HepG2 (cell line): Measurements from ENCODE around the gene HADH. TPM values are rescaled to one million over a fixed set of nuclear protein-coding genes. Genes with fewer than 3 reads are reported as not detected.
A peak's percentile ranks its signal among the peaks of the same experiment; 100 is the strongest.

Source experiments
- ARNTL ChIP-seq: sonication (generic); formaldehyde crosslinking; IDR thresholded peaks from 2 replicates; pipeline ENCODE4 v1.4.0; 2020; ENCODE audit warnings: mild to moderate bottlenecking, missing genetic modification reagents
- ELF1 ChIP-seq: sonication (generic); formaldehyde crosslinking; IDR thresholded peaks from 2 replicates; pipeline ENCODE4 v1.4.0; 2020; ENCODE audit warnings: missing genetic modification reagents
- FUBP1 ChIP-seq: sonication (generic); formaldehyde crosslinking; IDR thresholded peaks from 2 replicates; pipeline ENCODE4 v1.5.1; 2020; ENCODE audit warnings: missing genetic modification reagents, mild to moderate bottlenecking, borderline replicate concordance
- JUNB ChIP-seq: sonication (generic); formaldehyde crosslinking; IDR thresholded peaks from 2 replicates; pipeline ENCODE4 v1.8.0; 2022; ENCODE audit warnings: missing genetic modification reagents, mild to moderate bottlenecking, borderline replicate concordance
- RELA ChIP-seq: sonication (generic); formaldehyde crosslinking; IDR thresholded peaks from 2 replicates; pipeline ENCODE4 v1.4.0; 2020; ENCODE audit warnings: missing genetic modification reagents
- SP140L ChIP-seq: sonication (generic); formaldehyde crosslinking; IDR thresholded peaks from 2 replicates; pipeline ENCODE4 v1.4.0; 2020; ENCODE audit warnings: missing genetic modification reagents, borderline replicate concordance
- TBX2 ChIP-seq: sonication (generic); formaldehyde crosslinking; IDR thresholded peaks from 2 replicates; pipeline ENCODE4 v1.5.0; 2020; ENCODE audit warnings: missing genetic modification reagents, mild to moderate bottlenecking, borderline replicate concordance
- TCF7 ChIP-seq: sonication (generic); IDR thresholded peaks from 2 replicates; pipeline ENCODE4 v1.6.1; 2016; ENCODE audit warnings: antibody characterized with exemption, low read depth
- ZMYM2 ChIP-seq: sonication (generic); formaldehyde crosslinking; IDR thresholded peaks from 2 replicates; pipeline ENCODE4 v1.8.0; 2022; ENCODE audit warnings: mild to moderate bottlenecking, missing genetic modification reagents
- ZNF503 ChIP-seq: sonication (generic); formaldehyde crosslinking; IDR thresholded peaks from 2 replicates; pipeline ENCODE4 v1.4.0; 2020; ENCODE audit warnings: missing genetic modification reagents
- ZNF589 ChIP-seq: sonication (generic); formaldehyde crosslinking; conservative IDR thresholded peaks from 2 replicates; pipeline ENCODE4 v1.8.0; 2022; ENCODE audit warnings: mild to moderate bottlenecking, moderate library complexity, missing genetic modification reagents
- ZNF678 ChIP-seq: sonication (generic); formaldehyde crosslinking; IDR thresholded peaks from 2 replicates; pipeline ENCODE4 v1.4.0; 2020; ENCODE audit warnings: mild to moderate bottlenecking, missing genetic modification reagents
- ZNF775 ChIP-seq: sonication (generic); formaldehyde crosslinking; IDR thresholded peaks from 2 replicates; pipeline ENCODE4 v1.4.0; 2020; ENCODE audit warnings: missing genetic modification reagents, mild to moderate bottlenecking, moderate library complexity, borderline replicate concordance
- polyA plus RNA-seq, 8 experiments: library from polyadenylated mRNA; depleted of rRNA in 3 of 8; stranded (reverse) in 7 of 8; unstranded in 1 of 8; fragments of >200 nt; fragmentation: Illumina TruSeq in 4 of 8; extraction: Trizol in 4 of 8; gene quantifications; 2 replicates each; pipeline versions ENCODE4 v1.2.1 to v1.2.3, GENCODE V29; 2011 to 2016; ENCODE audit warnings: low read depth in 4 of 8, missing spikeins in 1 of 8, mixed read lengths in 1 of 8; ENCODE audit not compliant: insufficient read depth in 1 of 8
- total RNA-seq, 5 experiments: library from RNA; depleted of rRNA; stranded (reverse); fragments of >200 nt; fragmentation: Illumina TruSeq; extraction: Trizol; gene quantifications; 2 replicates each; pipeline ENCODE4 v1.2.3, GENCODE V29; 2016; ENCODE audit warnings: low read depth in 1 of 5
- TF ChIP-seq, protein P1 (sequence below): sonication (generic); formaldehyde crosslinking; IDR thresholded peaks from 2 replicates; pipeline ENCODE4 v1.5.0; 2020; ENCODE audit warnings: mild to moderate bottlenecking, missing genetic modification reagents, borderline replicate concordance
- TF ChIP-seq, protein P2 (sequence below): sonication (generic); formaldehyde crosslinking; IDR thresholded peaks from 2 replicates; pipeline ENCODE4 v1.8.0; 2022; ENCODE audit warnings: mild to moderate bottlenecking, missing genetic modification reagents

The HADH gene
- total and polyA plus RNA-seq, 2 of the 13 experiments (the other 11 are each of a cell fraction or from before 2014, with no cell fraction given), result 29.6 to 33.9 TPM

- TF ChIP-seq, protein P1, sequence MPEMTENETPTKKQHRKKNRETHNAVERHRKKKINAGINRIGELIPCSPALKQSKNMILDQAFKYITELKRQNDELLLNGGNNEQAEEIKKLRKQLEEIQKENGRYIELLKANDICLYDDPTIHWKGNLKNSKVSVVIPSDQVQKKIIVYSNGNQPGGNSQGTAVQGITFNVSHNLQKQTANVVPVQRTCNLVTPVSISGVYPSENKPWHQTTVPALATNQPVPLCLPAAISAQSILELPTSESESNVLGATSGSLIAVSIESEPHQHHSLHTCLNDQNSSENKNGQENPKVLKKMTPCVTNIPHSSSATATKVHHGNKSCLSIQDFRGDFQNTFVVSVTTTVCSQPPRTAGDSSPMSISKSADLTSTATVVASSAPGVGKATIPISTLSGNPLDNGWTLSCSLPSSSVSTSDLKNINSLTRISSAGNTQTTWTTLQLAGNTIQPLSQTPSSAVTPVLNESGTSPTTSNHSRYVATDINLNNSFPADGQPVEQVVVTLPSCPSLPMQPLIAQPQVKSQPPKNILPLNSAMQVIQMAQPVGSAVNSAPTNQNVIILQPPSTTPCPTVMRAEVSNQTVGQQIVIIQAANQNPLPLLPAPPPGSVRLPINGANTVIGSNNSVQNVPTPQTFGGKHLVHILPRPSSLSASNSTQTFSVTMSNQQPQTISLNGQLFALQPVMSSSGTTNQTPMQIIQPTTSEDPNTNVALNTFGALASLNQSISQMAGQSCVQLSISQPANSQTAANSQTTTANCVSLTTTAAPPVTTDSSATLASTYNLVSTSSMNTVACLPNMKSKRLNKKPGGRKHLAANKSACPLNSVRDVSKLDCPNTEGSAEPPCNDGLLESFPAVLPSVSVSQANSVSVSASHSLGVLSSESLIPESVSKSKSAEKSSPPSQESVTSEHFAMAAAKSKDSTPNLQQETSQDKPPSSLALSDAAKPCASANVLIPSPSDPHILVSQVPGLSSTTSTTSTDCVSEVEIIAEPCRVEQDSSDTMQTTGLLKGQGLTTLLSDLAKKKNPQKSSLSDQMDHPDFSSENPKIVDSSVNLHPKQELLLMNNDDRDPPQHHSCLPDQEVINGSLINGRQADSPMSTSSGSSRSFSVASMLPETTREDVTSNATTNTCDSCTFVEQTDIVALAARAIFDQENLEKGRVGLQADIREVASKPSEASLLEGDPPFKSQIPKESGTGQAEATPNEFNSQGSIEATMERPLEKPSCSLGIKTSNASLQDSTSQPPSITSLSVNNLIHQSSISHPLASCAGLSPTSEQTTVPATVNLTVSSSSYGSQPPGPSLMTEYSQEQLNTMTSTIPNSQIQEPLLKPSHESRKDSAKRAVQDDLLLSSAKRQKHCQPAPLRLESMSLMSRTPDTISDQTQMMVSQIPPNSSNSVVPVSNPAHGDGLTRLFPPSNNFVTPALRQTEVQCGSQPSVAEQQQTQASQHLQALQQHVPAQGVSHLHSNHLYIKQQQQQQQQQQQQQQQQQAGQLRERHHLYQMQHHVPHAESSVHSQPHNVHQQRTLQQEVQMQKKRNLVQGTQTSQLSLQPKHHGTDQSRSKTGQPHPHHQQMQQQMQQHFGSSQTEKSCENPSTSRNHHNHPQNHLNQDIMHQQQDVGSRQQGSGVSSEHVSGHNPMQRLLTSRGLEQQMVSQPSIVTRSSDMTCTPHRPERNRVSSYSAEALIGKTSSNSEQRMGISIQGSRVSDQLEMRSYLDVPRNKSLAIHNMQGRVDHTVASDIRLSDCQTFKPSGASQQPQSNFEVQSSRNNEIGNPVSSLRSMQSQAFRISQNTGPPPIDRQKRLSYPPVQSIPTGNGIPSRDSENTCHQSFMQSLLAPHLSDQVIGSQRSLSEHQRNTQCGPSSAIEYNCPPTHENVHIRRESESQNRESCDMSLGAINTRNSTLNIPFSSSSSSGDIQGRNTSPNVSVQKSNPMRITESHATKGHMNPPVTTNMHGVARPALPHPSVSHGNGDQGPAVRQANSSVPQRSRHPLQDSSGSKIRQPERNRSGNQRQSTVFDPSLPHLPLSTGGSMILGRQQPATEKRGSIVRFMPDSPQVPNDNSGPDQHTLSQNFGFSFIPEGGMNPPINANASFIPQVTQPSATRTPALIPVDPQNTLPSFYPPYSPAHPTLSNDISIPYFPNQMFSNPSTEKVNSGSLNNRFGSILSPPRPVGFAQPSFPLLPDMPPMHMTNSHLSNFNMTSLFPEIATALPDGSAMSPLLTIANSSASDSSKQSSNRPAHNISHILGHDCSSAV (CRISPR knock-in tag), result no peak
- TF ChIP-seq SP140L (CRISPR knock-in tag), result no peak
- TF ChIP-seq ZNF503 (CRISPR knock-in tag), result no peak
- TF ChIP-seq ZNF678 (CRISPR knock-in tag), result no peak
- TF ChIP-seq JUNB, result no peak
- no peak for TF ChIP-seq RELA (CRISPR knock-in tag)
- TF ChIP-seq ZNF589 (CRISPR knock-in tag), result peak; percentile 93
- no peak for TF ChIP-seq TCF7
- peak; percentile 65; the same call in 1 of the 2 replicates for TF ChIP-seq TBX2 (CRISPR knock-in tag)
- no peak for TF ChIP-seq ZMYM2 (CRISPR knock-in tag)
- TF ChIP-seq, protein P2, sequence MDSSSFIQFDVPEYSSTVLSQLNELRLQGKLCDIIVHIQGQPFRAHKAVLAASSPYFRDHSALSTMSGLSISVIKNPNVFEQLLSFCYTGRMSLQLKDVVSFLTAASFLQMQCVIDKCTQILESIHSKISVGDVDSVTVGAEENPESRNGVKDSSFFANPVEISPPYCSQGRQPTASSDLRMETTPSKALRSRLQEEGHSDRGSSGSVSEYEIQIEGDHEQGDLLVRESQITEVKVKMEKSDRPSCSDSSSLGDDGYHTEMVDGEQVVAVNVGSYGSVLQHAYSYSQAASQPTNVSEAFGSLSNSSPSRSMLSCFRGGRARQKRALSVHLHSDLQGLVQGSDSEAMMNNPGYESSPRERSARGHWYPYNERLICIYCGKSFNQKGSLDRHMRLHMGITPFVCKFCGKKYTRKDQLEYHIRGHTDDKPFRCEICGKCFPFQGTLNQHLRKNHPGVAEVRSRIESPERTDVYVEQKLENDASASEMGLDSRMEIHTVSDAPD (CRISPR knock-in tag), result peak; percentile 61; the same call in 1 of the 2 replicates
- peak; percentile 51; the same call in 1 of the 2 replicates for TF ChIP-seq ARNTL (CRISPR knock-in tag)
- TF ChIP-seq ELF1 (CRISPR knock-in tag), result no peak
- TF ChIP-seq ZNF775 (CRISPR knock-in tag), result no peak
- TF ChIP-seq FUBP1 (CRISPR knock-in tag), result no peak
These were observed at the start of gene HADH (continued) for GRCh38 chr4:107989537-107990386.
